ENCODE measurements around the gene CDCA7.

CDCA7 gene

GRCh38 chr2:173386021-173386737 is 31.5 kb downstream of the CDCA7 start:
- no peak overlapping the region for H3K4me3 ChIP-seq (ENCODE audit: low read depth, low read length)
- TF ChIP-seq CTCF (conservative IDR thresholded peaks at IDR 0.05; ENCODE audit: low read depth, low read length) = no peak
- DNase-seq (ENCODE audit: low read depth) = no peak

- TF ChIP-seq CTCF (conservative IDR thresholded peaks at IDR 0.05; ENCODE audit: low read depth, low read length) = no peak
- no peak for DNase-seq (ENCODE audit: low read depth)
These were observed 32.0 kb downstream of the CDCA7 start for GRCh38 chr2:173386738-173387065.

GRCh38 chr2:173387079-173387478 is 32.4 kb downstream of the CDCA7 start:
- DNase-seq (ENCODE audit: low read depth) = no peak
- no peak overlapping the region for H3K4me3 ChIP-seq (ENCODE audit: low read depth, low read length)
- no peak for TF ChIP-seq CTCF (conservative IDR thresholded peaks at IDR 0.05; ENCODE audit: low read depth, low read length)

More at GRCh38 chr2:173386738-173387065, 32.0 kb downstream of the CDCA7 start:
- no peak overlapping the region for H3K4me3 ChIP-seq (ENCODE audit: low read depth, low read length)

- H3K4me3 ChIP-seq (ENCODE audit: low read depth, low read length) = no peak overlapping the region
These were observed 33.0 kb downstream of the CDCA7 start for GRCh38 chr2:173387660-173388059.

GRCh38 chr2:173388795-173389194 is 34.1 kb downstream of the CDCA7 start:
- DNase-seq (ENCODE audit: low read depth) = no peak
- H3K4me3 ChIP-seq (ENCODE audit: low read depth, low read length) = no peak overlapping the region
- no peak for TF ChIP-seq CTCF (conservative IDR thresholded peaks at IDR 0.05; ENCODE audit: low read depth, low read length)

More at GRCh38 chr2:173387660-173388059, 33.0 kb downstream of the CDCA7 start:
- no peak for DNase-seq (ENCODE audit: low read depth)
- no peak for TF ChIP-seq CTCF (conservative IDR thresholded peaks at IDR 0.05; ENCODE audit: low read depth, low read length)

GRCh38 chr2:173390036-173390435 is 35.4 kb downstream of the CDCA7 start:
- TF ChIP-seq CTCF (conservative IDR thresholded peaks at IDR 0.05; ENCODE audit: low read depth, low read length) = no peak
- no peak for DNase-seq (ENCODE audit: low read depth)
- no peak overlapping the region for H3K4me3 ChIP-seq (ENCODE audit: low read depth, low read length)

GRCh38 chr2:173392731-173393130 is 38.1 kb downstream of the CDCA7 start:
- H3K4me3 ChIP-seq (ENCODE audit: low read depth, low read length) = no peak overlapping the region
- no peak for DNase-seq (ENCODE audit: low read depth)
- no peak for TF ChIP-seq CTCF (conservative IDR thresholded peaks at IDR 0.05; ENCODE audit: low read depth, low read length)

All from choroid plexus epithelial cell (primary cell).